ENCODE data around the gene CACNA2D1.

GRCh38 chr7:82098414-82098813, 345.2 kb downstream of the CACNA2D1 start:
- TF ChIP-seq SP1 (IDR thresholded peaks at IDR 0.05) (no peak), BHLHE40 (IDR thresholded peaks at IDR 0.05; ENCODE audit: borderline replicate concordance) (no peak), SUZ12 (IDR thresholded peaks at IDR 0.05) (no peak), FOXA1 (IDR thresholded peaks at IDR 0.05) (no peak), L3MBTL2 (conservative IDR thresholded peaks at IDR 0.05) (no peak), FOXM1 (IDR thresholded peaks at IDR 0.05; ENCODE audit: borderline replicate concordance) (no peak), ELF4 (IDR thresholded peaks at IDR 0.05) (no peak), FOXK2 (IDR thresholded peaks at IDR 0.05) (no peak), ZNF384 (IDR thresholded peaks at IDR 0.05) (no peak), TARDBP (IDR thresholded peaks at IDR 0.05) (no peak), LEF1 (IDR thresholded peaks at IDR 0.05; ENCODE audit: borderline replicate concordance) (no peak), CTBP1 (IDR thresholded peaks at IDR 0.05; ENCODE audit: borderline replicate concordance) (no peak), ARNT (IDR thresholded peaks at IDR 0.05) (no peak)
